Endothelial cell of umbilical vein (primary cell): ENCODE data around the gene PTPRT. TPM values are rescaled to one million over a fixed set of nuclear protein-coding genes. Genes with fewer than 3 reads are reported as not detected.

Experiments
- BruUV-seq: library from RNA; stranded (reverse); fragments of 400-500 nt; replicated peaks from 2 replicates; lab custom pipeline; 2021; lab: Mats Ljungman, UMichigan
- CTCF ChIA-PET: fragments of 300-600, 350-600 bp; sonication (Branson Sonifier 250); formaldehyde crosslinking; loops from one replicate; lab custom pipeline; 2021; ENCODE audit warnings: antibody characterized with exemption, inconsistent platforms; lab: Charles Lee
- POLR2A ChIA-PET: fragments of 300-600, 350-600 bp; sonication (Branson Sonifier 250); formaldehyde crosslinking; loops from one replicate; lab custom pipeline; 2021; ENCODE audit warnings: antibody characterized with exemption, inconsistent platforms; lab: Charles Lee
- DNase-seq: peaks from one replicate; pipeline ENCODE4 v3.0.0-alpha.2; 2011; ENCODE audit warnings: low read depth, low spot score
- FAIRE-seq: peaks from 2 replicates; lab custom pipeline; 2011; peaks lifted over from hg19 to GRCh38; lab: Jason Lieb, UNC
- H2AFZ ChIP-seq: 2 replicates; pipeline ENCODE4 v1.6.0; 2012; ENCODE audit warnings: low read depth, low read length, control low read depth, inconsistent platforms
- H3K27ac ChIP-seq: 2 replicates; pipeline ENCODE4 v1.5.1; 2011; ENCODE audit warnings: low read depth, mild to moderate bottlenecking, control low read depth, low read length, moderate library complexity; ENCODE audit not compliant: insufficient read depth
- H3K27me3 ChIP-seq, 2 experiments: 2 replicates each; pipeline versions ENCODE4 v1.6.0 to v1.6.1; 2011; ENCODE audit warnings: low read length in 2 of 2, mixed read lengths in 1 of 2; ENCODE audit not compliant: control insufficient read depth in 2 of 2, insufficient read depth in 2 of 2
- H3K36me3 ChIP-seq, 2 experiments: 2 replicates in 1 of 2; 3 replicates in 1 of 2; pipeline ENCODE4 v1.5.1; 2011; ENCODE audit warnings: low read length in 2 of 2, mild to moderate bottlenecking in 1 of 2, moderate library complexity in 1 of 2; ENCODE audit not compliant: control insufficient read depth in 2 of 2, insufficient read depth in 2 of 2; ENCODE audit errors: extremely low read depth in 1 of 2
- H3K4me1 ChIP-seq: 3 replicates; pipeline ENCODE4 v1.5.1; 2011; ENCODE audit warnings: mild to moderate bottlenecking, low read length; ENCODE audit not compliant: control insufficient read depth, insufficient read depth; ENCODE audit errors: extremely low read depth
- H3K4me2 ChIP-seq: 2 replicates; pipeline ENCODE4 v1.6.1; 2011; ENCODE audit warnings: low read length, control low read depth, mixed read lengths; ENCODE audit not compliant: insufficient read depth
- H3K4me3 ChIP-seq, 3 experiments: fragments of 200-600 bp in 1 of 3; sonication (generic), shearing (Covaris generic) in 1 of 3; replicated peaks in 1 of 3; 2 replicates each; pipeline ENCODE4 v1.5.1; 2011 to 2016; ENCODE audit warnings: control low read depth in 3 of 3, low read length in 3 of 3, mild to moderate bottlenecking in 2 of 3, inconsistent platforms in 1 of 3, low read depth in 1 of 3, moderate library complexity in 1 of 3; ENCODE audit not compliant: insufficient read depth in 1 of 3
- H3K79me2 ChIP-seq: 2 replicates; pipeline ENCODE4 v1.6.0; 2012; ENCODE audit warnings: low read length, inconsistent platforms; ENCODE audit not compliant: control insufficient read depth, insufficient read depth
- H3K9ac ChIP-seq: replicated peaks from 2 replicates; pipeline ENCODE3; 2011; ENCODE audit warnings: low read length, control low read depth; ENCODE audit not compliant: insufficient read depth; ENCODE audit errors: extremely low read depth
- H3K9me1 ChIP-seq: replicated peaks from 3 replicates; pipeline ENCODE4 v1.6.0; 2011; ENCODE audit warnings: mild to moderate bottlenecking, low read length; ENCODE audit not compliant: control insufficient read depth, insufficient read depth; ENCODE audit errors: extremely low read depth
- H3K9me3 ChIP-seq: replicated peaks from 2 replicates; pipeline ENCODE4 v1.5.1; 2012; ENCODE audit warnings: low read length, inconsistent platforms; ENCODE audit not compliant: control insufficient read depth, insufficient read depth
- H4K20me1 ChIP-seq: replicated peaks from 2 replicates; pipeline ENCODE3; 2011; ENCODE audit warnings: mild to moderate bottlenecking, low read length; ENCODE audit not compliant: control insufficient read depth, insufficient read depth; ENCODE audit errors: extremely low read depth
- CTCF ChIP-seq, 2 donors: IDR thresholded peaks; 1 replicate in 1 of 2; 2 replicates in 1 of 2; pipeline ENCODE4 v1.5.1; 2011; ENCODE audit warnings: low read length in 2 of 2, mild to moderate bottlenecking in 2 of 2, moderate library complexity in 2 of 2, control low read depth in 1 of 2, inconsistent platforms in 1 of 2, low read depth in 1 of 2; ENCODE audit not compliant: insufficient read depth in 1 of 2; ENCODE audit errors: extremely low read depth in 1 of 2
- EZH2 ChIP-seq: IDR thresholded peaks from 2 replicates; pipeline ENCODE4 v1.6.1; 2012; ENCODE audit warnings: borderline replicate concordance, low read depth, mild to moderate bottlenecking, moderate library complexity, low read length, inconsistent platforms; ENCODE audit not compliant: severe bottlenecking
- FOS ChIP-seq: IDR thresholded peaks from 2 replicates; pipeline ENCODE4 v1.6.1; 2011; ENCODE audit warnings: mild to moderate bottlenecking, low read length, moderate library complexity, borderline replicate concordance; ENCODE audit not compliant: insufficient read depth
- GATA2 ChIP-seq: IDR thresholded peaks from 2 replicates; pipeline ENCODE4 v1.7.0; 2011; ENCODE audit warnings: low read depth, mild to moderate bottlenecking, moderate library complexity, mixed read lengths, low read length; ENCODE audit not compliant: insufficient read length, insufficient read depth
- JUN ChIP-seq: IDR thresholded peaks from 2 replicates; pipeline ENCODE4 v1.6.1; 2011; ENCODE audit warnings: borderline replicate concordance, low read depth; ENCODE audit not compliant: insufficient read length, insufficient read depth
- MAX ChIP-seq: IDR thresholded peaks from 2 replicates; pipeline ENCODE4 v1.6.1; 2011; ENCODE audit not compliant: insufficient read depth, insufficient read length
- MYC ChIP-seq: IDR thresholded peaks from one replicate; pipeline ENCODE4 v1.6.1; 2011; ENCODE audit warnings: mild to moderate bottlenecking, low read depth, low read length
- POLR2A ChIP-seq: IDR thresholded peaks from 2 replicates; pipeline ENCODE4 v1.6.1; 2012; ENCODE audit warnings: low read depth, mild to moderate bottlenecking, control low read depth, low read length
- POLR2AphosphoS5 ChIP-seq: IDR thresholded peaks from 2 replicates; pipeline ENCODE4 v1.6.1; 2012; ENCODE audit warnings: low read depth, mild to moderate bottlenecking, control low read depth, low read length, moderate library complexity; ENCODE audit not compliant: insufficient read depth
- dilution Hi-C: fragments of 300-500 bp; cut with MboI; formaldehyde crosslinking; loops from one replicate; pipeline ENCODE4 v1.15.0; 2019; ENCODE audit warnings: low sequenced_read_pairs; ENCODE audit not compliant: extremely low pct_ligation_motif_present
- intact Hi-C: fragments of 100-400 bp; cut with micrococcal nuclease; formaldehyde crosslinking; loops from one replicate; pipeline ENCODE4 v1.10.0; 2022
- polyA plus RNA-seq, 4 experiments: library from polyadenylated mRNA; depleted of rRNA in 3 of 4; stranded (reverse) in 3 of 4; unstranded in 1 of 4; fragments of >200 nt; gene quantifications; 2 replicates each; pipeline versions ENCODE4 v1.2.1 to v1.2.3, GENCODE V29; 2011 to 2012; ENCODE audit warnings: missing spikeins in 1 of 4
- total RNA-seq: library from RNA; stranded (reverse); gene quantifications from 2 replicates; pipeline ENCODE4 v1.2.3, GENCODE V29; 2021

The PTPRT gene
- total and polyA plus RNA-seq, 2 donors (not counting 3 experiments of a cell fraction or from before 2014, with no cell fraction given), result not detected

GRCh38 chr20:42807876-42808275 lies 381.8 kb downstream of the PTPRT start:
- no peak overlapping the region for H3K4me3 ChIP-seq
- H2AFZ ChIP-seq, result no peak overlapping the region
- no peaks in the 10 kb centered on the region for H3K9me1 ChIP-seq
- H4K20me1 ChIP-seq, result no peaks in the 10 kb centered on the region
- intact Hi-C loops (no loop called here), dilution Hi-C loops (no loop called here)
- H3K9ac ChIP-seq, result no peak overlapping the region
- no TSS peak for BruUV-seq
- TF ChIP-seq CTCF (IDR thresholded peaks at IDR 0.05; ENCODE audit: extremely low read depth in 1 of 2, insufficient read depth in 1 of 2, low read depth in 1 of 2, low read length in 2 of 2), result no peak
- no peak for TF ChIP-seq MAX
- TF ChIP-seq MYC, result no peak
- no peak for TF ChIP-seq FOS
- TF ChIP-seq EZH2, result no peak
- no peak for TF ChIP-seq POLR2A
- TF ChIP-seq GATA2, result no peak
- no peak for TF ChIP-seq POLR2AphosphoS5
- no peak for TF ChIP-seq JUN
- no peak overlapping the region for H3K4me2 ChIP-seq
- FAIRE-seq (no peak), DNase-seq (no peak)
- no peaks in the 10 kb centered on the region for H3K4me1 ChIP-seq
- no peaks in the 10 kb centered on the region for H3K79me2 ChIP-seq
- no peak overlapping the region for H3K27ac ChIP-seq
- ChIA-PET CTCF (no interaction called here), POLR2A (no interaction called here)
- no peaks in the 10 kb centered on the region for H3K27me3 ChIP-seq
- H3K36me3 ChIP-seq, result no peaks in the 10 kb centered on the region
- H3K9me3 ChIP-seq, result peaks cover 6% of the 10 kb centered on the region
